Stimulated activated effector memory CD8-positive, alpha-beta T cell treated with anti-CD3 and anti-CD28 coated beads, Interleukin-12 subunit alpha, Interleukin-12 subunit beta, amount 100 ng/mL, for 72 hours (primary cell): ENCODE measurements around the gene ENTR1.

Source experiments
- ATAC-seq: fragments of 150-1000 bp; cut with Tn5 transposase; 2 replicates; pipeline ENCODE4 v1.10.0; 2021
- DNase-seq, 2 donors: peaks; one replicate each; pipeline ENCODE4 v3.0.0; 2021 to 2022; ENCODE audit warnings: low spot score in 2 of 2
- H3K27ac Mint-ChIP-seq: one replicate; pipeline ENCODE4 v1.8.0; 2022; ENCODE audit warnings: mild to moderate bottlenecking, mixed read lengths
- H3K36me3 Mint-ChIP-seq: one replicate; pipeline ENCODE4 v1.8.0; 2022; ENCODE audit warnings: mild to moderate bottlenecking, mixed read lengths
- H3K4me1 Mint-ChIP-seq: one replicate; pipeline ENCODE4 v1.8.0; 2022; ENCODE audit warnings: mixed read lengths
- H3K4me3 Mint-ChIP-seq: one replicate; pipeline ENCODE4 v1.8.0; 2022; ENCODE audit warnings: mild to moderate bottlenecking, mixed read lengths
- H3K9me3 Mint-ChIP-seq: one replicate; pipeline ENCODE4 v1.8.0; 2022; ENCODE audit warnings: mixed read lengths

The ENTR1 gene

DNA sequence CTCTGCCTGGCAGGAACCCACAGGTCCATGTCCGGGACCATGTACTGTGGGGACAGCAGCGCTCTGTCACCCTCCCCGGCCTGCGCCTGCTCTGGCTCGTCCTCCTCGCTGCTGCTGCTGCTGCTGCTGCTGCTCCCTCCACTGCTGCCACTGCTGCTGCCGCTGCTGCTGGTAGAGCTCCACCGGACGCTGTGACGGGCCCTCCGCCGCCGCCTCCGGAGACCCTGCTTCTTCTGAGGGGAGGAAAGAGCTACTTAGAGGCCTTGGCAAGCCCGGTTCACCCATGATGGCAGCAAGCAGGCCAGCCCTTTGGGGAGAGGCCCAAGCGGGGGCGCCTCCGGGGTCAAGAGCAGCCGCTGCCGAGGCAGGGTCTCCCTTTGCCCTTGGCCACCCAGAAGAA is 27.0 kb downstream of the ENTR1 start:
- Mint-ChIP-seq H3K27ac (no peak overlapping the region), H3K4me3 (no peak overlapping the region), H3K4me1 (peaks cover 26% of the 10 kb centered on the region), H3K9me3 (no peaks in the 10 kb centered on the region), H3K36me3 (peaks cover 72% of the 10 kb centered on the region)
- no peak for DNase-seq
- no peak for ATAC-seq

DNA sequence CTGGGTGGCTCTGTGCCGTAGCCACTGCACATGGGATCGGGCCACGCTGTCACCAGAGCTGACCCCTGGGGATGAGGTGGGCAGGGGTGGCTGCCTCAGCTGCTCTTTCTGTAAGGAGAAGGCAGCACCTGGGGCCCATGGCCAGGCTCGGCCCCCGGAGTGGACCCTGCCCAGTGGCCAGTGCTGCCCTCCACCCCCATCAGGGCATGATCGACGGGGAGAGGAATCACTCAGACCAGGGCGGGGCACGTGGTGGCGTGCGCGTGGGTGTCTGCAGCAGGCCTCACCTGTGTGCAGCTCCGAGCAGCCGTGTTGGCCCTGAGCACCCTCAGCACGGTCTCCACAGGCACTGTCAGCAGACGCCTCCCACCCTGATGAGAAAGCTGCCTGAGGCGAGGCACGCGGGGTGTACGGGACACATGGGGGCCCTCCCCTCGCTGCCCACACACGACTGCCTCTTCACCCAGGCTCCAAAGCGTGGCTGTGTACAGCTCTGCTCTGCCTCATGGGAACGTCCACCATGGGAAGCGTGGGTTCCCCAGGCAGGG is 28.4 kb downstream of the ENTR1 start:
- Mint-ChIP-seq H3K4me1 (peaks cover 26% of the 10 kb centered on the region), H3K27ac (no peak overlapping the region), H3K36me3 (peaks cover 58% of the 10 kb centered on the region), H3K4me3 (no peak overlapping the region), H3K9me3 (no peaks in the 10 kb centered on the region)
- no peak for ATAC-seq
- DNase-seq, result no peak

DNA sequence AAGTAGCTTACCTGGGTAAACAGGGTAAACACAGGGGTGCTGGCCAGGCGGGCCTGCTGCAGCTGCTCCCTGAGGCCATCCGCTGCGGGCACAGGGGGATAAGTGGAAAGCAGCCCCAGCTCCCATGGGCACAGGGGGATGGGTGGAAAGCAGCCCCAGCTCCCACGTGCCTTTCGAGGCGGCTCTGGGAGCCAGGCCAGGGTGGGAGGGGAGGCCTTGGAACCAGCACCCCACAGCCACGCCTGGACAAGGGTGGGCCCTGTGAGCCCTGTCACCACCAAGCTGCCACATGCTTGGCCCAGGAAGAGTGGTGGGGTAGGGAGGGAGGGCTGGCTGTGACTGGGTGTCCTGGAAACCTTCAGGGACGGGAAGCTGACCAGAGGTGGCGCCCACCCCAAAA is 29.1 kb downstream of the ENTR1 start:
- DNase-seq, result no peak
- no peak overlapping the region for H3K4me3 Mint-ChIP-seq
- H3K36me3 Mint-ChIP-seq, result peaks cover 56% of the 10 kb centered on the region
- H3K27ac Mint-ChIP-seq, result no peak overlapping the region
- ATAC-seq, result no peak
- H3K9me3 Mint-ChIP-seq, result no peaks in the 10 kb centered on the region
- H3K4me1 Mint-ChIP-seq, result peaks cover 20% of the 10 kb centered on the region

DNA sequence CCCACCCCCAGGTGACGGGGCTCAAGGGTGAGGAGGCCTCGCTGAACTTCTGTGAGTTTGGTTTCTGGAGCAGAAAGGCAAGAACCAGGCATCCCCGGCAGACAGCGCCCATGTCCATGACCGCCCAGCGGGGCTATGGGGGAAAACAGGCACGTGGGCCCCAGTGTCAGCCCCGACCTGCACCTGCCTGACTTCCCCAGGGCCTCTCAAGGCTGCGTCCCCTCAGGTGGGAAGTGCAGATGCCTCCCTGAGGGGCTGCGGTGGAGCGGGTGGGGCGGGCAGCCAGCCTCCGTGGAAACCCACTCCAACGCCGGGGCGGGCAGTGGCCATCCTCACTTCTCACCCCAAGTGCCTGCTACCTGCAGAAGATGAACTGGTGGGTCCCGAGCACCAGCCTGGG is 30.0 kb downstream of the ENTR1 start:
- Mint-ChIP-seq H3K27ac (no peak overlapping the region), H3K4me3 (no peak overlapping the region), H3K4me1 (peaks cover 10% of the 10 kb centered on the region), H3K9me3 (no peaks in the 10 kb centered on the region), H3K36me3 (peaks cover 54% of the 10 kb centered on the region)
- ATAC-seq (no peak), DNase-seq (no peak)

DNA sequence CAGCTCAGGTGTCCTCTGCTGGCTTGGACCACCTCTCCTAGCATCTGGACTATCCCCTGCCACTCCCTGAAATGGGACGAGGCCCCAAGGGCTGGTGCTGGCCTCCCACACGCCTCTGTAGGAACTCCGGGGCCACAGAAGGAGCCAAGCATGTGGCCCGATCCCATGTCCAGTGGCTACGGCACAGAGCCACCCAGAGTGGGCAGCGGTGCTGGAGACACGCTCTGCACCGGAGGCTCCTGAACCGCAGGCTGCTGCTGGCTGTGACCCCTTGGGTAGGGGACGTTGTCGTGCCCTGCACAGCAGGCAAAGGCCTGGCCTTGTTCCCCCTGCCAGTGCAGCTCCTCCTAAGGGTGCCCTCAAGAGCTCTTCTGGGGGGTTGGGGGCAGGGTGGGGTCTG is 30.5 kb downstream of the ENTR1 start:
- Mint-ChIP-seq H3K36me3 (peaks cover 50% of the 10 kb centered on the region), H3K27ac (no peak overlapping the region), H3K4me1 (peaks cover 5% of the 10 kb centered on the region), H3K4me3 (no peak overlapping the region), H3K9me3 (no peaks in the 10 kb centered on the region)
- DNase-seq, result no peak
- no peak for ATAC-seq

DNA sequence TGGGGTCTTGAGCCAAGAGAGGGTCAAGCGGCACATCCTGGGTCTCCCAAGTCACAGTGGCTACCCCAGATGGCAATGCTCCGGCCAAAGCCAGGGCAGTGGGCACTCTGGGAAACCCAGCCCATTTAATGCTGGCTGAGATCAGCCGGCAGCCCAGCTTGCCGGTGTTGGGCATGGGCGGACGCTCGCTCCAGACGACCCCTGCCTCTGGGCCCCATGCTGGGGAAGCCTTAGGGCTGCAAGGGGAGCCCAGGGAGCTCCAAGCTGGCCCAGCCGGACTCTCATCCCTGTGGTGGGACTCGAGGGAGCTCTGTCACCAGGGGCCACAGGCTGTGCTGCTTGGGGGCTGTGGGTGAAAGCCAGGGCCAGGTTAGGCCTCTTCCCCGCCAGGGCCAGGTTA is 31.0 kb downstream of the ENTR1 start:
- H3K4me1 Mint-ChIP-seq, result peaks cover under 1% of the 10 kb centered on the region
- no peaks in the 10 kb centered on the region for H3K9me3 Mint-ChIP-seq
- H3K36me3 Mint-ChIP-seq, result peaks cover 45% of the 10 kb centered on the region
- ATAC-seq, result no peak
- no peak overlapping the region for H3K27ac Mint-ChIP-seq
- no peak for DNase-seq
- H3K4me3 Mint-ChIP-seq, result no peak overlapping the region

DNA sequence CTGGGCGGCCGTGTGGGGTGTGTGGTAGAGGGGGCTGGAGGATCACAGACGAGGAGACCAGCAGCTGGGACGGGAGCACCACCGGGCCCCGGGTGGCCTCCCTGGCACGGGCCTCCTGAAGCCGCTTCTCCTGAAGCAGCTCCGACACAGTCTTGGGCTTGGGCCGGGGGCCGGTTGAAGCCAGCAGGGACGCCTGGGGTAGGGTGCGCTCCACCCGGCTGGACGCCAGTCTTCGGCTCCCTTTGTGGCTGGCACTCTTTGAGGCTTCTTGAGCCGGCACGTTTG is 31.5 kb downstream of the ENTR1 start:
- Mint-ChIP-seq H3K36me3 (peaks cover 40% of the 10 kb centered on the region), H3K27ac (no peak overlapping the region), H3K4me3 (no peak overlapping the region), H3K4me1 (no peaks in the 10 kb centered on the region), H3K9me3 (no peaks in the 10 kb centered on the region)
- ATAC-seq (no peak), DNase-seq (no peak)

DNA sequence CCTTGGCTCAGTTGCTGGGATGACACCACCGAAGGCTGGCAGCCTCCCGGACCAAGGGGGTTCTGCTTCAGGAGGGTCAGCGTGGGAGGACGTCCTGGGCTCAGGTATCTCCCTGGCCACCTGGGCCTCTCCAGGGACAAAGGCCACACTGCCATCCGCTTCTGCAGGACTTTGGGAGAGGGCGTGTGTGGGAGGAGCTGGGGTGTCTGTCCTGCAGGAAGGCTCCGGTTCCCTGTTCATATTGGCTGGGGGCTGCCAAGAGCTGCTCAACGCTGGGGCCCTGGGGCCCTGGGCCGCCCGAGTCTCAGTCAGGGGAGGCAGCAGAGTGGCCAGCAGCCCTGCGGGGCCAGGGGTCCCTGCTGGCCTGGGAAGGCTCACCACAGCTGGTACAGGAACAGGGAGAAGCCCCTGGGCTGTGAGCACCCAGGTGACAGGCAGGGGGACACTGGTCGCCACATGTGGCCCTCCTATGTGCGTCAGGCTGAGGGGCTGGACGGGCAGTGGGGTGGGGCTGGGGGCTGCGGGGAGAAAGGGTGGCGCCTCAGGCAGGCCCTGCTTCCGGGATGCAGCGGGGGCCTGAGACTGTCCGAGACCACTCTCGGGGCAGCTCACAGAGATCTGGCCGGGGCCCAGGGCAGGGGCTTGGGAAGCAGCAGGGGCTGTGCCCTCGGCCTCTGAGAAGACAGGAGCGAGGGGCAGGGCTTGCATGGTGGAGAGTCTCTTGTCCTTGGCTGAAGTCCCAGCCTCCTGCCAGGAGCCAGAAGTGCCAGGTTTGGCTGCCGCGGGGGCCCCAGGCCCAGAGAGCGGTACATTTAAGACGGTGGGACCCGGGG is 32.0 kb downstream of the ENTR1 start:
- Mint-ChIP-seq H3K36me3 (peaks cover 35% of the 10 kb centered on the region), H3K9me3 (no peaks in the 10 kb centered on the region), H3K4me1 (no peaks in the 10 kb centered on the region), H3K4me3 (no peak overlapping the region), H3K27ac (no peak overlapping the region)
- DNase-seq, result no peak
- ATAC-seq, result no peak

DNA sequence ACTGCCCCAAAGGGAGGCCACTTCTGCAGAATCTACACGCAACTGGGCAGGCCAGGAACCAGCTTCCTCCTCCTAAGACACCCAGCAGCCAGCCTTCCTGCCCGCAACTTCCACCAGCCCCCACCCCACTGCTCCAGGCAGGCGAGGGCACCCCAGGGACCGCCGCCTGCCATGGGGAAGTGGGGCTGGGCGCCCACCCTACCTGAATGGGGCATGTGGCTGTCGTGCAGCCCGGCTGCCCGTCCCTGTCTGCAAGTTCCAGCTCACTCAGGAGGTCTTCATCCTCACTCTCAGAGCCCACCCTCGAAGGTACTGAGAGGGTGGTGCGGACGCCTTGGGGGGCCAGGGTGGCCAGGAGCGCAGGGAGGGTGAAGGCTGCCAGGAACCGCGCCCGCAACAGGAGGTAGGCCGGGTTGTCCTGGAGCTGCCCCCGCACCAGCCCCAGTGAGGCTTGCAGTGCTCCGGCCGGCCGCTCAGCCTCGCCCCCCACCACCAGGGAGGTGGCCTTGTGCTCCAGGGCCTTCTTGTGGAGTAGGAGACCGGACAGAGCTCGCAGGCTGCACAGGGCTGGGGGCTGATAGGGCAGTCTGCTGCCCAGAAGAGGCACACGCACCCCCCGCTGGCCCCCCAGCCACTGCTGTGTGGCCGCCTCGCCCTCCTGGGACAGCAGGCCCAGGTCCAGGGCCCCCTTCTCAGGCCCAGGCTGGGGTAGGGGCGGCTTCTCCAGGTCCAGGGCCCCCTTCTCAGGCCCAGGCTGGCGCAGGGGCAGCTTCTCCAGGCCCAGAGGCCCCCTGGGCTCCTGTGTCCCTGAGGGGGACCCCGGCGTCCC is 32.9 kb downstream of the ENTR1 start:
- no peak overlapping the region for H3K27ac Mint-ChIP-seq
- no peaks in the 10 kb centered on the region for H3K9me3 Mint-ChIP-seq
- H3K4me3 Mint-ChIP-seq, result no peak overlapping the region
- no peak for ATAC-seq
- peaks cover 5% of the 10 kb centered on the region for H3K4me1 Mint-ChIP-seq
- no peak for DNase-seq
- H3K36me3 Mint-ChIP-seq, result peaks cover 31% of the 10 kb centered on the region

DNA sequence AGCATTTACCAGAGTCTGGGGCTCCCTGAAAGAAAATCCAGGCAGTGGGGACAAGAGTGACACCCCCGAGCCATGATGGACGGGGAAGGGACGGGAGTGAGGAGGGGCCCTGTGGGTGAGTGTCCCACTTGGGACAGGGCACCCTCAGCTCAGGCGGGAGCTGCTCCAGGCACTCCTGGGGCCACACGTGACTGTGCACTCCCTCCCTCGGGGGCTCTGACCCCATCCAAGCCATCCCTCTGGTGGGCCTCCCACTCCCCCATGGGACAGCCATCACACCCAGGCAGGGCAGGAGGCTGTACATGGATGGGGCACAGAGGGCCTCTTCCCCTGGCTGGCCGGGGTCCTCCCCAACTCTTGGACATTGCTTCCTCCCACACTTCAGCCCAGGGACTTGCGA is 34.0 kb downstream of the ENTR1 start:
- ATAC-seq (no peak), DNase-seq (no peak)
- H3K9me3 Mint-ChIP-seq, result no peaks in the 10 kb centered on the region
- no peak overlapping the region for H3K27ac Mint-ChIP-seq
- peaks cover 5% of the 10 kb centered on the region for H3K4me1 Mint-ChIP-seq
- no peak overlapping the region for H3K4me3 Mint-ChIP-seq
- H3K36me3 Mint-ChIP-seq, result peaks cover 22% of the 10 kb centered on the region

DNA sequence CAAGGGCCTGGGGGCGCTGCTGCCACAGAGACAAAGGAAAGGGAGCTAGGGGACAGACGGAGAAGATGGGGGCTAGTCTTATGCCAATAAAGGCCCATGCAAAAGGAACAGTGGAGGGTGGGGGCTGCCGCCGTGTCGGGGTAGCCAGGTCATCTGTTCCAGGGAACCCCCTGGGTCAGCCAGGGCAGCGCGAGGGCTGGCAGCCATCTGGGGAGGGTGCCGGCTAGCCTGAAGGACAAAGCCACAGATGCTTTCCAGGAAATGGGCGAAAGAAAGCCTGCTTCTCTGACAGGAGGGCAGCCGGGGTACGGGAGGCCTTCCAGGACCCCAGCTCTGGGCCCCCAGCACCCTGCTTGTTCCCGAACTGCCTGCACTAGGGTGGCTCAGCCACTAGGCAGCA is 35.3 kb downstream of the ENTR1 start:
- Mint-ChIP-seq H3K9me3 (no peaks in the 10 kb centered on the region), H3K27ac (no peak overlapping the region), H3K36me3 (peaks cover 14% of the 10 kb centered on the region), H3K4me1 (peaks cover 5% of the 10 kb centered on the region), H3K4me3 (no peak overlapping the region)
- ATAC-seq (no peak), DNase-seq (no peak)

DNA sequence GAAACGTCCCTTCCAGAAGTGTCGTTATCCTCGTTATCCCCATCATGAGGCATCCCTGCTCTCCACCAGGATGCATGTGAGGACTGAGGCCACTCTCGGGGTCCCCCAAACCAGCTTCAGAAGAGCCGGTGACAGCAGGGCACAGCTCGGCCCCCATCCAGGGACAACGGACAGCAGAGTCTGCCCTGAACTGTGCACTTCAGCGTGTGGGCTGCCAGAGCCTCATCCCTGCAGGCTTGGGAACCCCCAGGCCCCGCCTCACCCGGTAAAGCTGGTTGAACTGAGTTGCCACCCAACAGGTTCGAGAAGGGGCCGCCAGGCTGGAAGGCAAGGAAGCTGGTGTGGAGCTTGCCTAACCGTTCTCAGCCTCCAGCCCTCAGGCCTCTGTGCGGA is 36.2 kb downstream of the ENTR1 start:
- DNase-seq (no peak), ATAC-seq (no peak)
- peaks cover 14% of the 10 kb centered on the region for H3K36me3 Mint-ChIP-seq
- no peak overlapping the region for H3K4me3 Mint-ChIP-seq
- H3K9me3 Mint-ChIP-seq, result no peaks in the 10 kb centered on the region
- peaks cover 5% of the 10 kb centered on the region for H3K4me1 Mint-ChIP-seq
- H3K27ac Mint-ChIP-seq, result no peak overlapping the region

DNA sequence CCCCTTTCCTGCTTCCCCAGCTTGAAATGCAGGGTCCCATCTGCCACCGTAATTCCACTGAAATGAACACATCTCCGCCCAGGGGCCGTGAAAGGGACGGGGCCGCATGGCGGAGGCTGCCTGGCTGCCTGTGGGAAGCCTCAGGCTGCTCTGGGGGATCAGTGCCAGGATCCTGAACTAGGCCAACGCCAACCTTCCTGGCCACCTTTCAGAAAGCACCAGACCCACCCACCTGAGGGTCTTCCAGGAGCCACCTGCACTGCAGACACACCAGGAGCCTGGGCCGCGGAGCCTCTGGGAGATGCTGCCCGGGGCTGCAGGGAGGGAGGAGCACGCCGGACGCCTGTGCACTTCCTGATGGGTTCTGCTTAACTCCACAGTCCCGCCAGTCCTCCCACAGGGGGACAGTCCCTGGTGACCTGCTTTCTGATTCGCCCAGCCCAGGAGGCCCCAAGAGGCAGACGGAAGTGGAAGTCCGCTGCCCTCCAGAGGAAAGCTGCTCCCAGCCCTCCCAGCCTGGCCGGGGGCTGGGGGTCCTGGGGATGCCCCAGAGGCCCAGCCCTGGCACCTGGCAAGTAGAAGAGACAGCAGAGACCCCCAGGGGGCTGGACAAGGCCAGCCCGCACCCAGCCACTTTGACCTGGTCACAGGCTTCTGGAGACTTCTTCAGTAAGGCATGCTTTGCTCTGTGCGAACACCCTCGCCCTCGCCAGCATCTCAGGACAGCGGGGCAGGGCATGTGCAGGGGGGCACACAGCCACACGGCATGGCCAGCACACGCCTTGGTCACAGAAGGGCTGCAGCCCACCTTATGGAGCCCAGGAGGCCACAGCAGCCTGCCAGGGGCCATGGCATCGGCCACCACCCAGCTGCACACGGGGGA is 36.9 kb downstream of the ENTR1 start, which contains the start of gene CARD9:
CARD9 (minus strand) TSS at position 370 of the 883 bp plus-strand sequence. CDS start 1,591 bp downstream, outside the sequence.
- H3K4me1 Mint-ChIP-seq, result peaks cover 5% of the 10 kb centered on the region
- H3K9me3 Mint-ChIP-seq, result no peaks in the 10 kb centered on the region
- peak within 1 kb of the TSS; percentile 37 for H3K27ac Mint-ChIP-seq
- H3K4me3 Mint-ChIP-seq, result peak within 1 kb of the TSS; percentile 53
- peak; percentile 56 for ATAC-seq
- H3K36me3 Mint-ChIP-seq, result peaks cover 14% of the 10 kb centered on the region
- DNase-seq, result no peak

DNA sequence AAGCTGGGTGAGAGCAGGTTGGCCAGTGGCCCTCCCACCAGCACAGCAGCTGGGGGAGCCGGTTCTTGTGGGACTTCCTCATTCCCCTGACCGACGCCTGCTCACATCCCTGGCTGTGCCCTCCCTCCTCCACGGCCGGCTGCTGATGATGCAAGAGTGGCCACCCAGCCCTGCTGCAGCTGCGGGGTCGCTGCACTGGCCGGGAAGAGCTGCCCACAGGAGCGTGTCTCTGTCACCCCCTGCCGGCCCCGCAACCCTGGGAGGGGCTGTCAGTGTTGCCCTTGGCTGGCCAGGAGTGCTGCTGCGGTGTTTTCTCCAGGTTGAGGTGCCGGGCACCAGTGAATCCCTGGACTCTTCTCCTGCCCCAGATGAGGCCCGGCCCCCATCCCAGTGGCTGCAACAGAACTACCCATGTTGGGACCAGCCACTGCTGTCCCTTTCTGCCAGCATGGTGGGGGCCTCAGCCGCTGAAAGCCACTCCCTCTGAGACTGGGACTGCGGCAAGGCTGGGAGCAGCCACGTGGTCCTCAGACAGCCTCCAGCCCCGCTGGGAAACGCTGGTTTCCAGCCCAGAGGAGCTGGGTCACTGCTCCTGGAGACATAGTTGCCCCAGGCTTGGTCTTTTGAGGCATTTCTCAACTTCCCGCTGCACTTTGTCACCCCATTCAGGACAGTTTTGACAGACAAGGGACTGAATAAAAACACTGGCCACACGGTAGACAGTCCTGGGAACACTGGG is 37.7 kb downstream of the ENTR1 start:
- peak overlapping the region; percentile 37 for H3K27ac Mint-ChIP-seq
- H3K36me3 Mint-ChIP-seq, result peaks cover 14% of the 10 kb centered on the region
- H3K4me1 Mint-ChIP-seq, result peaks cover 5% of the 10 kb centered on the region
- H3K9me3 Mint-ChIP-seq, result no peaks in the 10 kb centered on the region
- DNase-seq (no peak), ATAC-seq (no peak)
- peak overlapping the region; percentile 53 for H3K4me3 Mint-ChIP-seq
